Sigmoid colon (tissue), 4 donors: ENCODE measurements around the gene CELF1.

Experiments
- EP300 ChIP-seq, 4 donors: sonication (generic); formaldehyde crosslinking; IDR thresholded peaks; one replicate each; pipeline ENCODE4 v1.6.1; 2017; ENCODE audit warnings: antibody characterized with exemption in 4 of 4
- POLR2A ChIP-seq, 2 donors: fragments of 450-650 bp; IDR thresholded peaks; one replicate each; pipeline ENCODE4 v1.6.1; 2016; ENCODE audit warnings: antibody characterized with exemption in 2 of 2, mild to moderate bottlenecking in 2 of 2, moderate library complexity in 2 of 2
- POLR2AphosphoS5 ChIP-seq, 4 donors: sonication (generic); formaldehyde crosslinking; IDR thresholded peaks; one replicate each; pipeline ENCODE4 v1.6.1; 2017; ENCODE audit warnings: antibody characterized with exemption in 4 of 4
- TF ChIP-seq, protein P1 (sequence below), 4 experiments: fragments of 450-650 bp in 3 of 4; fragments of 200-600 bp in 1 of 4; IDR thresholded peaks; one replicate each; pipeline ENCODE4 v1.5.1; 2016 to 2019; ENCODE audit warnings: antibody characterized with exemption in 4 of 4, mild to moderate bottlenecking in 3 of 4, moderate library complexity in 2 of 4

DNA sequence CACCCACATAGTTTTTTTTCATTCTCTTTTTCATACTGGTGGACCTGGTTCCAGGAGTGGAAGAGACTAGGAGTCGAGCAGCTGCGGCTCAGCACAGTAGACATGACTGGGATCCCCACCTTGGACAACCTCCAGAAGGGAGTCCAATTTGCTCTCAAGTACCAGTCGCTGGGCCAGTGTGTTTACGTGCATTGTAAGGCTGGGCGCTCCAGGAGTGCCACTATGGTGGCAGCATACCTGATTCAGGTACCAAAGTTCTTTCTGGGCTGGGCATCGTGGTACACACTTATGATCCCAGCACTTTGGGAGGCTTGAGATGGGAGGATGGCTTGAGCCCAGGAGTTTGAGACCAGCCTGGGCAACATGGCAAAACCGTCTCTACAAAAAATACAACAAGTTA is 16.7 kb upstream of the CELF1 start:
- TF ChIP-seq, protein P1, sequence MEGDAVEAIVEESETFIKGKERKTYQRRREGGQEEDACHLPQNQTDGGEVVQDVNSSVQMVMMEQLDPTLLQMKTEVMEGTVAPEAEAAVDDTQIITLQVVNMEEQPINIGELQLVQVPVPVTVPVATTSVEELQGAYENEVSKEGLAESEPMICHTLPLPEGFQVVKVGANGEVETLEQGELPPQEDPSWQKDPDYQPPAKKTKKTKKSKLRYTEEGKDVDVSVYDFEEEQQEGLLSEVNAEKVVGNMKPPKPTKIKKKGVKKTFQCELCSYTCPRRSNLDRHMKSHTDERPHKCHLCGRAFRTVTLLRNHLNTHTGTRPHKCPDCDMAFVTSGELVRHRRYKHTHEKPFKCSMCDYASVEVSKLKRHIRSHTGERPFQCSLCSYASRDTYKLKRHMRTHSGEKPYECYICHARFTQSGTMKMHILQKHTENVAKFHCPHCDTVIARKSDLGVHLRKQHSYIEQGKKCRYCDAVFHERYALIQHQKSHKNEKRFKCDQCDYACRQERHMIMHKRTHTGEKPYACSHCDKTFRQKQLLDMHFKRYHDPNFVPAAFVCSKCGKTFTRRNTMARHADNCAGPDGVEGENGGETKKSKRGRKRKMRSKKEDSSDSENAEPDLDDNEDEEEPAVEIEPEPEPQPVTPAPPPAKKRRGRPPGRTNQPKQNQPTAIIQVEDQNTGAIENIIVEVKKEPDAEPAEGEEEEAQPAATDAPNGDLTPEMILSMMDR (IDR thresholded peaks at IDR 0.05) = no peak
- no peak for TF ChIP-seq POLR2A (IDR thresholded peaks at IDR 0.05)
- no peak for TF ChIP-seq POLR2AphosphoS5 (IDR thresholded peaks at IDR 0.05)
- no peak for TF ChIP-seq EP300 (IDR thresholded peaks at IDR 0.05)
